ENCODE results near the gene GJA9.

Gene GJA9

GRCh38 chr1:38881487-38881886, at the start of gene GJA9:
GJA9 (minus strand) TSS chr1:38881587; CDS start chr1:38876098, 5,489 bp downstream.
- Histone ChIP-seq H3K4me2 (no peak within 1 kb of the TSS), H3K27ac (no peak within 1 kb of the TSS), H3K36me3 (no peaks in the 10 kb centered on the region), H3K4me3 (no peak within 1 kb of the TSS), H4K20me1 (no peaks in the 10 kb centered on the region), H3K4me1 (no peaks in the 10 kb centered on the region), H3K9me3 (no peaks in the 10 kb centered on the region), H3K27me3 (no peaks in the 10 kb centered on the region), H3K9ac (no peak within 1 kb of the TSS)
- no peak for TF ChIP-seq Cebpa-rat (IDR thresholded peaks at IDR 0.05)

- no peaks in the 10 kb centered on the region for H3K36me3 ChIP-seq
- no peaks in the 10 kb centered on the region for H3K27me3 ChIP-seq
Measured at GRCh38 chr1:38929476-38929875, 48.1 kb upstream of the GJA9 start.

GRCh38 chr1:38929054-38929453, 47.7 kb upstream of the GJA9 start:
- Histone ChIP-seq H3K27me3 (no peaks in the 10 kb centered on the region), H3K4me1 (peaks cover 36% of the 10 kb centered on the region), H3K27ac (no peak overlapping the region), H3K36me3 (no peaks in the 10 kb centered on the region), H3K4me3 (no peak overlapping the region), H3K4me2 (peak overlapping the region; percentile 30), H3K9ac (no peak overlapping the region), H4K20me1 (no peaks in the 10 kb centered on the region), H3K9me3 (no peaks in the 10 kb centered on the region)
- TF ChIP-seq Cebpa-rat (IDR thresholded peaks at IDR 0.05) = no peak

More at GRCh38 chr1:38929476-38929875, 48.1 kb upstream of the GJA9 start:
- H3K27ac ChIP-seq = no peak overlapping the region
- H3K9me3 ChIP-seq = no peaks in the 10 kb centered on the region
- H3K4me2 ChIP-seq = peak overlapping the region; percentile 30
- TF ChIP-seq Cebpa-rat (IDR thresholded peaks at IDR 0.05) = no peak
- no peak overlapping the region for H3K4me3 ChIP-seq
- H3K9ac ChIP-seq = no peak overlapping the region
- peaks cover 36% of the 10 kb centered on the region for H3K4me1 ChIP-seq
- no peaks in the 10 kb centered on the region for H4K20me1 ChIP-seq

- H3K27ac ChIP-seq = no peak overlapping the region
- no peak overlapping the region for H3K4me3 ChIP-seq
- H3K4me1 ChIP-seq = peaks cover 23% of the 10 kb centered on the region
- no peak overlapping the region for H3K9ac ChIP-seq
- H3K4me2 ChIP-seq = no peak overlapping the region
- TF ChIP-seq Cebpa-rat (IDR thresholded peaks at IDR 0.05) = no peak
- no peaks in the 10 kb centered on the region for H3K9me3 ChIP-seq
- no peaks in the 10 kb centered on the region for H3K36me3 ChIP-seq
- H4K20me1 ChIP-seq = no peaks in the 10 kb centered on the region
- H3K27me3 ChIP-seq = no peaks in the 10 kb centered on the region
Measured at GRCh38 chr1:38926091-38926490, 44.7 kb upstream of the GJA9 start.

- H3K27ac ChIP-seq = no peak overlapping the region
- no peaks in the 10 kb centered on the region for H3K36me3 ChIP-seq
Measured at GRCh38 chr1:38925391-38925790, 44.0 kb upstream of the GJA9 start.

GRCh38 chr1:38923607-38924006, 42.2 kb upstream of the GJA9 start:
- H3K4me2 ChIP-seq = no peak overlapping the region
- H3K9ac ChIP-seq = no peak overlapping the region
- no peak for TF ChIP-seq Cebpa-rat (IDR thresholded peaks at IDR 0.05)
- H4K20me1 ChIP-seq = no peaks in the 10 kb centered on the region
- H3K9me3 ChIP-seq = no peaks in the 10 kb centered on the region
- H3K27me3 ChIP-seq = no peaks in the 10 kb centered on the region
- no peaks in the 10 kb centered on the region for H3K36me3 ChIP-seq
- H3K4me1 ChIP-seq = 0 out of 2 replicates have a peak, but pooled peaks cover under 1% of the 10 kb centered on the region
- no peak overlapping the region for H3K27ac ChIP-seq
- no peak overlapping the region for H3K4me3 ChIP-seq

More at GRCh38 chr1:38925391-38925790, 44.0 kb upstream of the GJA9 start:
- Histone ChIP-seq H3K9me3 (no peaks in the 10 kb centered on the region), H3K4me2 (no peak overlapping the region), H4K20me1 (no peaks in the 10 kb centered on the region), H3K4me3 (no peak overlapping the region), H3K4me1 (peaks cover 16% of the 10 kb centered on the region), H3K27me3 (no peaks in the 10 kb centered on the region), H3K9ac (no peak overlapping the region)
- no peak for TF ChIP-seq Cebpa-rat (IDR thresholded peaks at IDR 0.05)

- TF ChIP-seq Cebpa-rat (IDR thresholded peaks at IDR 0.05) = no peak
- no peaks in the 10 kb centered on the region for H3K9me3 ChIP-seq
- no peak overlapping the region for H3K4me2 ChIP-seq
- no peak overlapping the region for H3K9ac ChIP-seq
- no peak overlapping the region for H3K27ac ChIP-seq
- H3K4me3 ChIP-seq = no peak overlapping the region
- peaks cover 7% of the 10 kb centered on the region; the same call in 1 of the 2 replicates for H3K4me1 ChIP-seq
- no peaks in the 10 kb centered on the region for H3K27me3 ChIP-seq
- H4K20me1 ChIP-seq = no peaks in the 10 kb centered on the region
- no peaks in the 10 kb centered on the region for H3K36me3 ChIP-seq
Measured at GRCh38 chr1:38919130-38919529, 37.7 kb upstream of the GJA9 start.

- Histone ChIP-seq H3K4me1 (peaks cover 7% of the 10 kb centered on the region; the same call in 1 of the 2 replicates), H3K9me3 (no peaks in the 10 kb centered on the region), H3K9ac (no peak overlapping the region), H4K20me1 (no peaks in the 10 kb centered on the region), H3K4me2 (no peak overlapping the region), H3K4me3 (no peak overlapping the region), H3K36me3 (no peaks in the 10 kb centered on the region), H3K27ac (no peak overlapping the region), H3K27me3 (no peaks in the 10 kb centered on the region)
- no peak for TF ChIP-seq Cebpa-rat (IDR thresholded peaks at IDR 0.05)
Measured at GRCh38 chr1:38918568-38918967, 37.2 kb upstream of the GJA9 start.

- Histone ChIP-seq H3K27me3 (no peaks in the 10 kb centered on the region), H4K20me1 (no peaks in the 10 kb centered on the region), H3K27ac (no peak overlapping the region), H3K9me3 (no peaks in the 10 kb centered on the region), H3K36me3 (no peaks in the 10 kb centered on the region), H3K4me2 (no peak overlapping the region), H3K9ac (no peak overlapping the region), H3K4me3 (no peak overlapping the region), H3K4me1 (peaks cover 7% of the 10 kb centered on the region; the same call in 1 of the 2 replicates)
- TF ChIP-seq Cebpa-rat (IDR thresholded peaks at IDR 0.05) = no peak
Measured at GRCh38 chr1:38917772-38918171, 36.4 kb upstream of the GJA9 start.

- H3K9ac ChIP-seq = no peak overlapping the region
- H3K27ac ChIP-seq = no peak overlapping the region
- no peak overlapping the region for H3K4me2 ChIP-seq
- no peaks in the 10 kb centered on the region for H4K20me1 ChIP-seq
- no peaks in the 10 kb centered on the region for H3K27me3 ChIP-seq
- H3K36me3 ChIP-seq = no peaks in the 10 kb centered on the region
- no peak for TF ChIP-seq Cebpa-rat (IDR thresholded peaks at IDR 0.05)
- no peaks in the 10 kb centered on the region for H3K9me3 ChIP-seq
- peaks cover 7% of the 10 kb centered on the region; the same call in 1 of the 2 replicates for H3K4me1 ChIP-seq
- no peak overlapping the region for H3K4me3 ChIP-seq
Measured at GRCh38 chr1:38917337-38917736, 36.0 kb upstream of the GJA9 start.
